Testis (tissue), 3 donors: ENCODE measurements around the gene CDH24. TPM values are rescaled to one million over a fixed set of nuclear protein-coding genes. Genes with fewer than 3 reads are reported as not detected.
A peak's percentile ranks its signal among the peaks of the same experiment; 100 is the strongest.

Source experiments
- DNase-seq: peaks from one replicate; pipeline ENCODE4 v3.0.0-alpha.2; 2019
- H3K27ac ChIP-seq, 2 donors: fragments of 200-600 bp; sonication (generic); one replicate each; pipeline ENCODE4 v1.5.1; 2019
- H3K27me3 ChIP-seq: fragments of 200-600 bp; sonication (generic); one replicate; pipeline ENCODE4 v1.5.1; 2019
- H3K36me3 ChIP-seq: fragments of 200-600 bp; sonication (generic); one replicate; pipeline ENCODE4 v1.5.1; 2017; ENCODE audit warnings: low read depth; ENCODE audit errors: missing control alignments
- H3K4me1 ChIP-seq: fragments of 200-600 bp; sonication (generic); one replicate; pipeline ENCODE4 v1.5.1; 2019
- H3K4me3 ChIP-seq, 2 donors: fragments of 200-600 bp; sonication (generic); one replicate each; pipeline ENCODE4 v1.5.1; 2017 to 2019
- H3K9me3 ChIP-seq: fragments of 200-600 bp; sonication (generic); one replicate; pipeline ENCODE4 v1.5.1; 2017
- POLR2A ChIP-seq: fragments of 450-650 bp; IDR thresholded peaks from one replicate; pipeline ENCODE4 v1.6.1; 2017; ENCODE audit warnings: antibody characterized with exemption, mild to moderate bottlenecking, moderate library complexity
- WGBS, 2 donors: methylation state at CpG; one replicate each; pipeline ENCODE4 v1.1.5; 2018; 5-methylcytosine and 5-hydroxymethylcytosine counted together
- intact Hi-C: fragments of 100-400 bp; cut with DNase I; formaldehyde crosslinking; loops from one replicate; pipeline ENCODE4 v1.15.1; 2023; ENCODE audit warnings: low total_unique reads
- polyA plus RNA-seq: library from polyadenylated mRNA; stranded (reverse); fragments of 350-450 nt; fragmentation: Illumina TruSeq; extraction: RNeasy Lipid Tissue Mini Kit (QIAGEN cat#74804); gene quantifications from one replicate; pipeline ENCODE4 v1.2.3, GENCODE V29; 2014; ENCODE audit warnings: low read depth, low replicate concordance; ENCODE audit not compliant: insufficient read depth
- total RNA-seq, 2 donors: library from RNA; depleted of rRNA; stranded (reverse); fragments of >200 nt; gene quantifications; one replicate each; pipeline ENCODE4 v1.2.3, GENCODE V29; 2016
- TF ChIP-seq, protein P1 (sequence below), 3 experiments: fragments of 450-650 bp in 2 of 3; fragments of 200-600 bp in 1 of 3; sonication (generic) in 1 of 3; IDR thresholded peaks; one replicate each; pipeline ENCODE4 v1.5.1; 2016 to 2019; ENCODE audit warnings: antibody characterized with exemption in 3 of 3, mild to moderate bottlenecking in 2 of 3, moderate library complexity in 1 of 3

Gene CDH24
- total and polyA plus RNA-seq, 3 donors from 2014 or later = 3.9 to 10.2 (median 10.2) TPM

DNA sequence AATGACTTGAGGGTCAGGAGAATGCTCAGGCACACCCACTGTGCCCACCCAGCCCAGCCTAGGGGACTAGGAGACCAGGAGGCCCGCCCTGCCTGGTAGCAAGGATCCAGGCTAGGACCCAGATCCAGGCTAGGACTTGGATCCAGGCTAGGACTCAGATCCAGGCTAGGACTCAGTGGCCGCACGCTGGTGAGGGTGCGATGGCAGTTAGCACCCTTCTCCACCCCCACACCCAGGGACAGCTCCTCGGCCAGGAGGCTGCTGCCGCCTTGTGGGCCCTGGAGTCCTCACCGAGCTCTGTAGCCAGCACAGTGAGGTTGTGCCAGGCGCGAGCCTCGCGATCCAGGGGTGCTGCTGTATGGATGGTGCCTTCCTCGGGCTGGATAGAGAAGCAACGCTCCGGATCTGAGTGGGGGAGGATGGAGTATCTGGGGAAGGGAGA is 5.1 kb downstream of the CDH24 start:
- intact Hi-C loops = no loop called here
- DNase-seq = peak; percentile 66

DNA sequence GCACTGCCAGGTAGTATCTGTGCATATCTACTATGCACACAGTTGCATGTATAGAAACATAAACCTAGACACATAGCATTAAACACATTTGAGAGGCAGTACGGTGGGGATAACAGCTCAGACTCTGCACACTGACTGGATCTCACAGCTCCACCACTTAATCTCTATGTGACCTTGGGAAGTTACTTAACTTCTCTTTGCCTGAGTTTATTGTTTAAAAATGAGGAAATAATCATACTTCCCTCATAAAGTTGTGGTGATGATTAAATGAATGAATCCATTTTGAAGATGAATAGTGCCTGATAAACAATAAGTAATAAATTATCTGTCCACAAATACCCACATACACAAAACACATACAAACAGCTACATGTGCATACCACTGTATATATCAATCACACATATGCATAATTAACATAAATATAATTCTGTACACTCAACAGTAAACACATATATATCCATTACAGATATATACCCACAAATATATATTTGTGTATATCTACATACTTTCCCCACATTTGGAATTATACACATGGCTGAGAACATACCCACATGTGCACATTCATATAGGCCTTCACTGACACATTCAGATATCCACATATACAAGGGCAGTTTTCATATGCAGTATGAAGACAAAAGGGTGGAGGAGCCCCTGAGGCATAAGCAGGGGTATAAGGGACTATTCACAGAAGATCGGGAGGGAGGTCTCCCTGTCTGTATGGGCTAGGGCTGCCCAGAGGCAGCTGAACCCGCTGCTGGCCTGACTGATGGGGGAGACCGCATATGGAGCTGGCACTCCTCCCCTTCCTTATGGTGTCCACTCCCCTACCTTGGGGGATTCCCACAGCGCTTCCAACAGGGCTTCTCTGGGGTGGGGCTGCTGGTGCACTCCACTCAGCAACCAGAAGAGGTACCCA is 5.9 kb downstream of the CDH24 start:
- no peak for TF ChIP-seq POLR2A
- TF ChIP-seq, protein P1, sequence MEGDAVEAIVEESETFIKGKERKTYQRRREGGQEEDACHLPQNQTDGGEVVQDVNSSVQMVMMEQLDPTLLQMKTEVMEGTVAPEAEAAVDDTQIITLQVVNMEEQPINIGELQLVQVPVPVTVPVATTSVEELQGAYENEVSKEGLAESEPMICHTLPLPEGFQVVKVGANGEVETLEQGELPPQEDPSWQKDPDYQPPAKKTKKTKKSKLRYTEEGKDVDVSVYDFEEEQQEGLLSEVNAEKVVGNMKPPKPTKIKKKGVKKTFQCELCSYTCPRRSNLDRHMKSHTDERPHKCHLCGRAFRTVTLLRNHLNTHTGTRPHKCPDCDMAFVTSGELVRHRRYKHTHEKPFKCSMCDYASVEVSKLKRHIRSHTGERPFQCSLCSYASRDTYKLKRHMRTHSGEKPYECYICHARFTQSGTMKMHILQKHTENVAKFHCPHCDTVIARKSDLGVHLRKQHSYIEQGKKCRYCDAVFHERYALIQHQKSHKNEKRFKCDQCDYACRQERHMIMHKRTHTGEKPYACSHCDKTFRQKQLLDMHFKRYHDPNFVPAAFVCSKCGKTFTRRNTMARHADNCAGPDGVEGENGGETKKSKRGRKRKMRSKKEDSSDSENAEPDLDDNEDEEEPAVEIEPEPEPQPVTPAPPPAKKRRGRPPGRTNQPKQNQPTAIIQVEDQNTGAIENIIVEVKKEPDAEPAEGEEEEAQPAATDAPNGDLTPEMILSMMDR (IDR thresholded peaks at IDR 0.05) = no peak
- no peaks in the 10 kb centered on the region for H3K9me3 ChIP-seq
- H3K4me3 ChIP-seq = no peak overlapping the region
- 71 to 76% methylated on average over 5 of the region's 5 CpGs for WGBS, 2 donors
- H3K36me3 ChIP-seq = no peaks in the 10 kb centered on the region
- H3K4me1 ChIP-seq = peaks cover 2% of the 10 kb centered on the region
- intact Hi-C loops = no loop called here
- H3K27ac ChIP-seq = no peak overlapping the region
- DNase-seq = no peak
- H3K27me3 ChIP-seq = no peaks in the 10 kb centered on the region

More for the DNA sequence above, 5.1 kb downstream of the CDH24 start:
- no peaks in the 10 kb centered on the region for H3K9me3 ChIP-seq
- 47 to 79% methylated on average over 10 to 14 of the region's 14 CpGs for WGBS, 2 donors
- peaks cover 10% of the 10 kb centered on the region for H3K4me1 ChIP-seq
- no peaks in the 10 kb centered on the region for H3K27me3 ChIP-seq
- no peak overlapping the region for H3K27ac ChIP-seq
- TF ChIP-seq, protein P1 (IDR thresholded peaks at IDR 0.05) = peak in 1 of 3 experiments; percentile 18
- no peak for TF ChIP-seq POLR2A
- no peaks in the 10 kb centered on the region for H3K36me3 ChIP-seq
- H3K4me3 ChIP-seq = no peak overlapping the region

DNA sequence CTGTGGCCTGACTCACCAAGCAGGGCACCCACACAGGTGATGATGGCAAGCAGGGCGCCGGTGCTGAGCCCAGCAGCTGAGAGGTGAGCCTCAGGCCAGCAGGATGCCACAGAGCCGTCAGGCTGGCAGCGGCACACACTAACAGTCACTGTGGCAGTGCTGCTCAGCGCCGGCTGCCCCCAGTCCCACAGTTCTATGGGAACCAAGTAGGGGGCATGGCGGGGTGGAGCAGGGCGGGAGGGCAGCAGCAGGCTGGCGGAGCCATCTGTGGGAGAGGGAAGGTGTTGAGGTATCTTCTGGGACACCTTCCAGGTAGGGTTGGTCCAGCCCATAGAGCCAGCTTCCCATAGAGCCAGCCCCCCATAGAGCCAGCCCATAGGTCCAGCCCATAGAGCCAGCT is 8.3 kb downstream of the CDH24 start:
- Histone ChIP-seq H3K36me3 (no peaks in the 10 kb centered on the region), H3K4me1 (no peaks in the 10 kb centered on the region), H3K27me3 (no peaks in the 10 kb centered on the region), H3K9me3 (no peaks in the 10 kb centered on the region), H3K4me3 (no peak overlapping the region), H3K27ac (no peak overlapping the region)
- 83 to 94% methylated on average over 6 to 9 of the region's 9 CpGs for WGBS, 2 donors
- intact Hi-C loops = no loop called here
- no peak for TF ChIP-seq POLR2A
- TF ChIP-seq, protein P1 (IDR thresholded peaks at IDR 0.05) = no peak
- DNase-seq = no peak

DNA sequence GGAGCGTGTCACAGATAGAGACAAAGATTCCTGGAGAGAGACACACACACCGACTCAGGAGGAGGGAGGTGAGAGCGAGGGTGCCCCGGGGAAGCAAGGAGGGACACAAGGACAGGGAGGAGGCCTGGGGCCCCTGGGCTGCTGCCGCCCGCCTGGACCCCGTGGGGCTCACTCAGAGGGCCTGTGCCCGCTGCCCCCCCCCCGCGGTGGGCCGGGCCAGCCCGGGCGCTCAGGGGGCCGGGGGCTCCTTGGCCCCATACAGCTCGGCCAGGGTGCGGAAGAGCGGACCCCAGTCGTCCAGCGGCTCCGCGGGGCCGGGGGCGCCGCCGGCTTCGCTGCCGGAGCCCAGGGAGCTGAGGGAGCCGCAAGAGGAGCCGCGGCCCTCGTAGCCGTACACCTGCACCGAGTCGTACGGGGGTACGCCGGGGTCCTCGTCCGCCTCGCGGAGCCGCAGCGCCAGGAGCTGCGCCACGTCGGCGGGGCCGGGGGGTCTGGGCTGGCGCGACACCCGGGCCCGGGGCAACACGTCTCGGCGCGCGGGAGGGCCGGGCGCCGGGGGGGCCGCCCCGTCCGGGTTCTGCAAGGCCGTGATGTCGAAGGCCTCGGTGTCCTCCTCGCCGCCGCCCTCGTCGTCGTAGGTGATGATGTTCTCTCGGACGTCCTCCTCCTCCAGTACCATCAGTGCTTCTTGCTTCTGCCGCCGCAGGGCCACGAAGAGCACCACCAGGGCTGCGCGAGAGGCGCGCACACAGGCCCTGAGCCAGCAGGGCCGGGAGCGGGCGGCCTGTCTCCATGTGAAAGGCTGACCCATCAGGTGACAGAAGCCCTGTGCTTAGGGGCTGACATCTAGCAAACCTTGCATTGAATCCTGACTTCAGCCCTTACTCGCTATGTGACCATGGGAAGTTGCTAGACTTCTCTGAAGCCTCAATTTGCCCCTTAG is 9.3 kb downstream of the CDH24 start:
- intact Hi-C loops = no loop called here
- Histone ChIP-seq H3K4me3 (peak overlapping the region in 1 of 2 donors; percentile 18), H3K27ac (no peak overlapping the region), H3K4me1 (no peaks in the 10 kb centered on the region), H3K27me3 (no peaks in the 10 kb centered on the region), H3K9me3 (no peaks in the 10 kb centered on the region), H3K36me3 (no peaks in the 10 kb centered on the region)
- no peak for TF ChIP-seq POLR2A
- TF ChIP-seq, protein P1 (IDR thresholded peaks at IDR 0.05) = no peak
- WGBS, 2 donors = 44 to 60% methylated on average over 30 to 70 of the region's 85 CpGs
- no peak for DNase-seq
